ENCODE results near the gene DISP2. TPM values are rescaled to one million over a fixed set of nuclear protein-coding genes. Genes with fewer than 3 reads are reported as not detected.

DISP2 gene
- total RNA-seq, 1 experiment from 2014 or later = 0.87 TPM

DNA sequence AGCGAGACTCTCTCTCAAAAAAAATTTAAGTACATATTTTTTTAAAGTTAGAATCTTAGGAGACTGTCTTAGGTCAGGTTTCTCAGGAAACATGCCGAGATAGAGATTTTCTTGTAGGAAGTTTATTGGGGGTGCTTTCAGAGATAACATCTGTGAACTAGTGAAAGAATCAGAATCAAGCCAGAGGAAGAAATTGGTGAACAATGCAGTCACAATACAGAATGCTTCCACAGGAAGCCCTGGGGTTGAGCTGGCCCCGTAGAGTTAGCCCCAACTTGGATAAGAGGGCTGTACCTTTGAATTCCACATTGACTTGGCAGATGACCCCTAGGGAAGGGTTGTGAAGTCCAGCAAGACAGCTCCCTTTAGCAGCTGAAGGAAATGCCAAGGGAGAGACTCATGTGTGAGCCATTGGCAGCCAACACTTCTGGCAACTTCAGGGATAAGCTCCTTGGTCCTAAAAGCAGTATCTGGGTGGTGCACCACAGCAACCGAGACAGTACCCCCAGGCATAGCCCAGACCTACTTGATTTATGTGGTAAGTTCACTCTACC is 43.2 kb upstream of the DISP2 start:
- intact Hi-C loops (cut with micrococcal nuclease) = no loop called here
- Histone ChIP-seq H4K20me1 (ENCODE audit: low read length) (no peaks in the 10 kb centered on the region), H3K9me3 (ENCODE audit: low read length) (no peaks in the 10 kb centered on the region), H3K79me2 (ENCODE audit: low read length) (no peaks in the 10 kb centered on the region), H3K4me1 (ENCODE audit: insufficient read depth, low read length) (peaks cover 7% of the 10 kb centered on the region; the same call in 1 of the 2 replicates), H3F3A (ENCODE audit: low read length, unreplicated experiment) (no peaks in the 10 kb centered on the region), H3K4me2 (ENCODE audit: low read length) (no peak overlapping the region), H3K4me3 (ENCODE audit: low read length) (no peak overlapping the region), H3K9ac (ENCODE audit: low read length) (no peak overlapping the region), H3K9me2 (replicated peaks; ENCODE audit: low read length) (no peaks in the 10 kb centered on the region), H3K27ac (ENCODE audit: low read length) (no peak overlapping the region), H2AFZ (ENCODE audit: low read length) (no peak overlapping the region), H3K27me3 (ENCODE audit: low read length) (no peaks in the 10 kb centered on the region), H3K36me3 (ENCODE audit: low read depth, low read length) (no peaks in the 10 kb centered on the region)
- ATAC-seq = no peak; the same call in 1 of the 2 replicates
- BruUV-seq (replicated peaks) = no TSS peak
- DNase-seq = peak; percentile 41
- TF ChIP-seq, protein P1, sequence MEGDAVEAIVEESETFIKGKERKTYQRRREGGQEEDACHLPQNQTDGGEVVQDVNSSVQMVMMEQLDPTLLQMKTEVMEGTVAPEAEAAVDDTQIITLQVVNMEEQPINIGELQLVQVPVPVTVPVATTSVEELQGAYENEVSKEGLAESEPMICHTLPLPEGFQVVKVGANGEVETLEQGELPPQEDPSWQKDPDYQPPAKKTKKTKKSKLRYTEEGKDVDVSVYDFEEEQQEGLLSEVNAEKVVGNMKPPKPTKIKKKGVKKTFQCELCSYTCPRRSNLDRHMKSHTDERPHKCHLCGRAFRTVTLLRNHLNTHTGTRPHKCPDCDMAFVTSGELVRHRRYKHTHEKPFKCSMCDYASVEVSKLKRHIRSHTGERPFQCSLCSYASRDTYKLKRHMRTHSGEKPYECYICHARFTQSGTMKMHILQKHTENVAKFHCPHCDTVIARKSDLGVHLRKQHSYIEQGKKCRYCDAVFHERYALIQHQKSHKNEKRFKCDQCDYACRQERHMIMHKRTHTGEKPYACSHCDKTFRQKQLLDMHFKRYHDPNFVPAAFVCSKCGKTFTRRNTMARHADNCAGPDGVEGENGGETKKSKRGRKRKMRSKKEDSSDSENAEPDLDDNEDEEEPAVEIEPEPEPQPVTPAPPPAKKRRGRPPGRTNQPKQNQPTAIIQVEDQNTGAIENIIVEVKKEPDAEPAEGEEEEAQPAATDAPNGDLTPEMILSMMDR (conservative IDR thresholded peaks at IDR 0.05; ENCODE audit: low read depth, low read length) = no peak
- TF ChIP-seq EZH2 (IDR thresholded peaks at IDR 0.05; ENCODE audit: low read length, unreplicated experiment) = no peak
- TF ChIP-seq EZH2phosphoT487 (IDR thresholded peaks at IDR 0.05; ENCODE audit: borderline replicate concordance, low read length) = no peak
- ChIA-PET CTCF (interaction anchor here (0.9 kb wide), 1 partner anchor 29 kb away, joined by 3 read pairs; no protein-coding TSS in a partner anchor), POLR2A (ENCODE audit: unreplicated experiment) (no interaction called here)

DNA sequence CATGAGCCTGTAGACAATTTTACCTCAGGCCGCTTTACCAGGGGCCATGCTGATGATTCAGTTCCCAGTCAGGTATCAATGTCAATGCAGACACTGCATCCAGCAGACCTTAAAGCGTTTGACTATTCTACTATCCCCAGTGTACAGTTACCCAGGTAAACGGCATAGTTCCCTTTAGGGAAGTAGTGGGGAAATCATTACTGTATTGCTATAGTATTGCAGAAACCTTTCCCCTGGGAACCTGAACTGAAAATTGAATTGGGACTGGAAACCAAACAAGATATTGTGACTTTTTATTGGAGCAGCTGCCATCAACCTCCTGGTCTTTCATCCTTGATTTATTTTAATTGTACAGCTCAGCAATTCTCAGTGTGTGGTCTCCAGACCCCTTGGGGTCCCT is 41.1 kb upstream of the DISP2 start:
- Histone ChIP-seq H3K36me3 (ENCODE audit: low read depth, low read length) (no peaks in the 10 kb centered on the region), H3K4me3 (ENCODE audit: low read length) (no peak overlapping the region), H3K4me2 (ENCODE audit: low read length) (no peak overlapping the region), H3F3A (ENCODE audit: low read length, unreplicated experiment) (no peaks in the 10 kb centered on the region), H3K9ac (ENCODE audit: low read length) (no peak overlapping the region), H3K27ac (ENCODE audit: low read length) (no peak overlapping the region), H2AFZ (ENCODE audit: low read length) (no peak overlapping the region), H3K9me2 (replicated peaks; ENCODE audit: low read length) (no peaks in the 10 kb centered on the region), H3K4me1 (ENCODE audit: insufficient read depth, low read length) (peaks cover 7% of the 10 kb centered on the region; the same call in 1 of the 2 replicates), H3K79me2 (ENCODE audit: low read length) (no peaks in the 10 kb centered on the region), H3K9me3 (ENCODE audit: low read length) (no peaks in the 10 kb centered on the region), H3K27me3 (ENCODE audit: low read length) (no peaks in the 10 kb centered on the region), H4K20me1 (ENCODE audit: low read length) (no peaks in the 10 kb centered on the region)
- intact Hi-C loops (cut with micrococcal nuclease) = no loop called here
- TF ChIP-seq EZH2phosphoT487 (IDR thresholded peaks at IDR 0.05; ENCODE audit: borderline replicate concordance, low read length) = no peak
- no peak for TF ChIP-seq EZH2 (IDR thresholded peaks at IDR 0.05; ENCODE audit: low read length, unreplicated experiment)
- TF ChIP-seq, protein P1 (conservative IDR thresholded peaks at IDR 0.05; ENCODE audit: low read depth, low read length) = no peak
- CTCF ChIA-PET = no interaction called here
- no peak for DNase-seq
- ATAC-seq = no peak
- POLR2A ChIA-PET (ENCODE audit: unreplicated experiment) = no interaction called here
- BruUV-seq (replicated peaks) = no TSS peak

DNA sequence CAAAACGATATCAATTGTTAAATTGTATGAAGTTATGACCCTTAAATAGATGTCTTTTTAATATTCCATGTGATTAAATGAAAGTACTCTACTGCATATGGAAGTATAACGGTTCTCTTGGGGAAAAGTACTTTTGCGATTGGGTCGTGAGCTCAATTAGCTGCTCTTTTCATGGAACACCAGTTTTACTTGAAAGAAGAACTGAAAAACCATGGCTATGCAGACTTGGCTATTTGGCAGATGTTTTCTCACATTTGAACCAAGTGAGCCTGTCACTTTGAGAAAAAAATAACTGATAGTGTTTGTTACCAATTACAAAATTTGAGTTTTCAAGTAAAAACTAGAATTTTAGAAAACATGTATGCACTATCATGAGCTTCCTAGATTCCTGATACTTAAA is 40.4 kb upstream of the DISP2 start:
- H3K9me2 ChIP-seq (replicated peaks; ENCODE audit: low read length) = no peaks in the 10 kb centered on the region
- H3K4me2 ChIP-seq (ENCODE audit: low read length) = no peak overlapping the region
- H3K4me1 ChIP-seq (ENCODE audit: insufficient read depth, low read length) = peaks cover 7% of the 10 kb centered on the region; the same call in 1 of the 2 replicates
- H3K27me3 ChIP-seq (ENCODE audit: low read length) = no peaks in the 10 kb centered on the region
- H3K9ac ChIP-seq (ENCODE audit: low read length) = no peak overlapping the region
- H3K36me3 ChIP-seq (ENCODE audit: low read depth, low read length) = no peaks in the 10 kb centered on the region
- DNase-seq (no peak), ATAC-seq (no peak)
- H3K9me3 ChIP-seq (ENCODE audit: low read length) = no peaks in the 10 kb centered on the region
- no peaks in the 10 kb centered on the region for H4K20me1 ChIP-seq (ENCODE audit: low read length)
- no peaks in the 10 kb centered on the region for H3F3A ChIP-seq (ENCODE audit: low read length, unreplicated experiment)
- ChIA-PET CTCF (no interaction called here), POLR2A (ENCODE audit: unreplicated experiment) (no interaction called here)
- intact Hi-C loops (cut with micrococcal nuclease) = no loop called here
- H3K4me3 ChIP-seq (ENCODE audit: low read length) = no peak overlapping the region
- H2AFZ ChIP-seq (ENCODE audit: low read length) = no peak overlapping the region
- no peaks in the 10 kb centered on the region for H3K79me2 ChIP-seq (ENCODE audit: low read length)
- no peak overlapping the region for H3K27ac ChIP-seq (ENCODE audit: low read length)
- BruUV-seq (replicated peaks) = no TSS peak
- TF ChIP-seq, protein P1 (conservative IDR thresholded peaks at IDR 0.05; ENCODE audit: low read depth, low read length) = no peak
- TF ChIP-seq EZH2phosphoT487 (IDR thresholded peaks at IDR 0.05; ENCODE audit: borderline replicate concordance, low read length) (no peak), EZH2 (IDR thresholded peaks at IDR 0.05; ENCODE audit: low read length, unreplicated experiment) (no peak)
